NCI-H2196 (cell line): ENCODE results near the gene TUBD1.
"Not testable (repeated sequence)": the region's sequence is repeated elsewhere in the genome, so short reads cannot be mapped to it uniquely, and the experiment has no call there.

Source experiments
- DNase-seq: peaks from one replicate; lab custom pipeline; 2025; ENCODE audit not compliant: unreplicated experiment; lab: John Stamatoyannopoulos, UW

Gene TUBD1

GRCh38 chr17:59892924-59893675 lies at the start of gene TUBD1, which contains the start of gene RPS6KB1:
TSS of gene TUBD1 (minus strand) at chr17:59892943. CDS start at chr17:59891002, 1,941 bp downstream.
TSS of gene RPS6KB1 (plus strand) at chr17:59893121. CDS start at chr17:59893185, 64 bp downstream.
- peak; percentile 97 for DNase-seq

- DNase-seq, result no peak
Measured at GRCh38 chr17:59941131-59941530, 48.4 kb upstream of the TUBD1 start.

- not testable (repeated sequence) for DNase-seq
Measured at GRCh38 chr17:59940697-59941096, 48.0 kb upstream of the TUBD1 start.

- DNase-seq, result not testable (repeated sequence)
Measured at GRCh38 chr17:59933317-59933716, 40.6 kb upstream of the TUBD1 start.

GRCh38 chr17:59930768-59931167 lies 38.0 kb upstream of the TUBD1 start:
- not testable (repeated sequence) for DNase-seq

- not testable (repeated sequence) for DNase-seq
Measured at GRCh38 chr17:59930121-59930520, 37.4 kb upstream of the TUBD1 start.

GRCh38 chr17:59920637-59921036 lies 27.9 kb upstream of the TUBD1 start:
- not testable (repeated sequence) for DNase-seq

- no peak for DNase-seq
Measured at GRCh38 chr17:59916446-59916845, 23.7 kb upstream of the TUBD1 start.

- DNase-seq, result peak; percentile 66
Measured at GRCh38 chr17:59914274-59914854, 21.6 kb upstream of the TUBD1 start.

- DNase-seq, result no peak
Measured at GRCh38 chr17:59907467-59907866, 14.7 kb upstream of the TUBD1 start.

GRCh38 chr17:59903455-59903854 lies 10.7 kb upstream of the TUBD1 start:
- DNase-seq, result no peak

GRCh38 chr17:59901604-59902003 lies 8.9 kb upstream of the TUBD1 start:
- no peak for DNase-seq

- peak; percentile 54 for DNase-seq
Measured at GRCh38 chr17:59899099-59899498, 6.4 kb upstream of the TUBD1 start.

GRCh38 chr17:59897090-59897489 lies 4.3 kb upstream of the TUBD1 start:
- DNase-seq, result no peak

- DNase-seq, result no peak
Measured at GRCh38 chr17:59893676-59894100, 945 bp upstream of the TUBD1 start.

- no peak for DNase-seq
Measured at GRCh38 chr17:59892251-59892923, 356 bp downstream of the TUBD1 start.

- DNase-seq, result no peak
Measured at GRCh38 chr17:59890720-59891119, 2.0 kb downstream of the TUBD1 start.

GRCh38 chr17:59888145-59888750 lies 4.5 kb downstream of the TUBD1 start:
- no peak for DNase-seq

GRCh38 chr17:59884861-59885260 lies 7.9 kb downstream of the TUBD1 start:
- no peak for DNase-seq

- no peak for DNase-seq
Measured at GRCh38 chr17:59878624-59879023, 14.1 kb downstream of the TUBD1 start.

GRCh38 chr17:59877965-59878364 lies 14.8 kb downstream of the TUBD1 start:
- no peak for DNase-seq
